Cardiac fibroblast (primary cell): ENCODE data around the gene MTARC2.

Source experiments
- DNase-seq, 2 donors: peaks; one replicate each; pipeline versions ENCODE4 v3.0.0 to v3.0.0-alpha.2; 2010; ENCODE audit warnings: low read depth in 2 of 2
- H3K4me3 ChIP-seq, 2 donors: replicated peaks in 1 of 2; 1 replicate in 1 of 2; 2 replicates in 1 of 2; pipeline ENCODE4 v1.5.1; 2011; ENCODE audit warnings: low read depth in 2 of 2, low read length in 2 of 2, mild to moderate bottlenecking in 2 of 2, moderate library complexity in 1 of 2
- CTCF ChIP-seq: IDR thresholded peaks from one replicate; pipeline ENCODE4 v1.5.1; 2011; ENCODE audit warnings: low read depth, mild to moderate bottlenecking, low read length, inconsistent platforms

Gene MTARC2

GRCh38 chr1:220817907-220818306 lies 69.8 kb downstream of the MTARC2 start:
- H3K4me3 ChIP-seq = no peak overlapping the region
- no peak for TF ChIP-seq CTCF
- DNase-seq = peak in 1 of 2 donors; percentile 30

GRCh38 chr1:220818421-220819173 lies 70.5 kb downstream of the MTARC2 start:
- H3K4me3 ChIP-seq = no peak overlapping the region
- peak; percentile 73 for DNase-seq
- no peak for TF ChIP-seq CTCF

- no peak for DNase-seq
- no peak overlapping the region for H3K4me3 ChIP-seq
- no peak for TF ChIP-seq CTCF
Observed at GRCh38 chr1:220819467-220820026, 71.4 kb downstream of the MTARC2 start.

- no peak overlapping the region for H3K4me3 ChIP-seq
- no peak for TF ChIP-seq CTCF
- DNase-seq = no peak
Observed at GRCh38 chr1:220824031-220824989, 76.2 kb downstream of the MTARC2 start.

DNA sequence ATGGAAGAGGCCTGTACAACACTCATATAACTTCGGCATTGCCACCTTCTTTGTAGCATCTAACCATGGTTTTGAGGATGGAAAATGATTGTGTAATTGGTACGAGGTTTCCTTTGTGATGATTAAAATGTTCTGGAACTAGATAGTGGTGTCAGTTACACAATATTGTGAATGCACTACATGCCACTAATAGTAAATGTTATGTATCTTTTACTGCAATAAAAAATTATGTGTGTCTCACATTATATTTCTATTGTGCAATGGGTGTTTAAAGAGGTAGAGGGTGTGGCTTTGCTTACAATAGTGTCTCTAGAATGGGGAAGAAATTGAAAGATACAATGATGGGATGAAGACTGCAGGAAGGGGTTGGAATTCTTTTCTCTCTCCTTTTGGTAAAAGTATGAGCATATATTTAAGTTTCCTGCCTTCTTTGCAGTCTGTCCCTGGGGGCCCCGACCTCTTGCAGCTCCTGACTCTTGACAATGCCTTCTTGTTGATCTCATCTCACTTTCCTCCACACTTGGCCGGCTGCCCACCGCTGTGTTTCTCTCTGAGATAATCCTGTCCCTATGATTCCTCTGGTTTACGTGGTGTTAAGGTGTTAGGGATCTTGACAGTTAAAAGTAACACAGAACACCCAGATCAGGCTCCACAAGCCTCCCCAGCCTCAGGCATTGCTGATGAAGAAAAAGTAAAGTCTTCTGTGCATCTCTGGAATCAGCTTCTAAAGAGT lies 77.9 kb downstream of the MTARC2 start:
- H3K4me3 ChIP-seq = no peak overlapping the region
- no peak for TF ChIP-seq CTCF
- peak in 1 of 2 donors; percentile 57 for DNase-seq

- no peak for TF ChIP-seq CTCF
- H3K4me3 ChIP-seq = no peak overlapping the region
- no peak for DNase-seq
Observed at GRCh38 chr1:220826729-220827128, 78.6 kb downstream of the MTARC2 start.
